OCI-M2 (cell line): ENCODE results near the gene GNG12.

Experiments used
- DNase-seq: peaks from one replicate; lab custom pipeline; 2025; ENCODE audit not compliant: unreplicated experiment; lab: John Stamatoyannopoulos, UW

The GNG12 gene

GRCh38 chr1:67843331-67843730, 10.1 kb upstream of the GNG12 start:
- DNase-seq, result no peak

GRCh38 chr1:67840449-67840848, 7.2 kb upstream of the GNG12 start:
- no peak for DNase-seq

GRCh38 chr1:67839826-67840225, 6.6 kb upstream of the GNG12 start:
- no peak for DNase-seq

GRCh38 chr1:67838180-67838910, 5.1 kb upstream of the GNG12 start:
- DNase-seq, result no peak

GRCh38 chr1:67836769-67837168, 3.5 kb upstream of the GNG12 start:
- no peak for DNase-seq

GRCh38 chr1:67835663-67836452, 2.6 kb upstream of the GNG12 start:
- no peak for DNase-seq

GRCh38 chr1:67834246-67834877, 1.1 kb upstream of the GNG12 start:
- DNase-seq, result no peak

- DNase-seq, result no peak
These were observed 304 bp upstream of the GNG12 start for GRCh38 chr1:67833602-67833940.

GRCh38 chr1:67831850-67832513, 1.3 kb downstream of the GNG12 start:
- DNase-seq, result no peak

GRCh38 chr1:67830928-67831830, 2.1 kb downstream of the GNG12 start:
- no peak for DNase-seq

GRCh38 chr1:67830226-67830625, 3.0 kb downstream of the GNG12 start:
- no peak for DNase-seq

GRCh38 chr1:67827688-67828087, 5.6 kb downstream of the GNG12 start:
- DNase-seq, result no peak

GRCh38 chr1:67825591-67825990, 7.7 kb downstream of the GNG12 start:
- DNase-seq, result no peak

- DNase-seq, result no peak
These were observed 8.5 kb downstream of the GNG12 start for GRCh38 chr1:67824766-67825165.

GRCh38 chr1:67823615-67824014, 9.7 kb downstream of the GNG12 start:
- no peak for DNase-seq

- DNase-seq, result no peak
These were observed 12.0 kb downstream of the GNG12 start for GRCh38 chr1:67821263-67821662.

GRCh38 chr1:67818725-67819301, 14.5 kb downstream of the GNG12 start:
- no peak for DNase-seq

- no peak for DNase-seq
These were observed 15.1 kb downstream of the GNG12 start for GRCh38 chr1:67818162-67818561.

GRCh38 chr1:67817319-67817718, 15.9 kb downstream of the GNG12 start:
- DNase-seq, result no peak

GRCh38 chr1:67816506-67816905, 16.8 kb downstream of the GNG12 start:
- no peak for DNase-seq
